Measurements from ENCODE around the gene TUBA4B. TPM values are rescaled to one million over a fixed set of nuclear protein-coding genes. Genes with fewer than 3 reads are reported as not detected.

TUBA4B gene
- polyA plus RNA-seq, 3 donors = not detected

GRCh38 chr2:219268294-219268693 lies 15.3 kb downstream of the TUBA4B start:
- no peaks in the 10 kb centered on the region for H4K20me1 ChIP-seq (ENCODE audit: insufficient read depth, low read length)
- peaks cover 6 to 21% (median 19%) of the 10 kb centered on the region in 3 donors for H3K27me3 Mint-ChIP-seq (ENCODE audit: low read depth in 3 of 3)
- no peak overlapping the region for H3K27ac ChIP-seq (ENCODE audit: low read depth in 1 of 2, low read length in 2 of 2)
- no peak overlapping the region for H2AFZ ChIP-seq (ENCODE audit: insufficient read depth, low read depth, low read length, poor library complexity, severe bottlenecking)
- no peak for DNase-seq
- H3K4me1 Mint-ChIP-seq = no peaks in the 10 kb centered on the region
- WGBS (ENCODE audit: insufficient coverage) = no CpG with 5 or more reads among the region's 2 CpGs
- H3K36me3 Mint-ChIP-seq = no peaks in the 10 kb centered on the region
- no peak overlapping the region for H3K27ac Mint-ChIP-seq
- no peaks in the 10 kb centered on the region for H3K79me2 ChIP-seq (ENCODE audit: insufficient read depth, low read length)
- TF ChIP-seq CTCF (IDR thresholded peaks at IDR 0.05) = no peak
- no peaks in the 10 kb centered on the region for H3K4me1 ChIP-seq (ENCODE audit: control insufficient read depth in 1 of 2, insufficient read depth in 2 of 2, low read length in 2 of 2)
- no peaks in the 10 kb centered on the region for H3K9me3 ChIP-seq (replicated peaks in 1 of 2; ENCODE audit: control insufficient read depth in 1 of 2, insufficient read depth in 1 of 2, low read length in 2 of 2)
- H3K9me3 Mint-ChIP-seq = no peaks in the 10 kb centered on the region
- intact Hi-C loops (cut with micrococcal nuclease) = no loop called here
- H3K9ac ChIP-seq (ENCODE audit: insufficient read depth, low read length, poor library complexity, severe bottlenecking) = no peak overlapping the region
- no peak overlapping the region for H3K4me3 Mint-ChIP-seq
- no peak overlapping the region for H3K4me2 ChIP-seq (replicated peaks; ENCODE audit: extremely low read depth, low read length, poor library complexity, severe bottlenecking)
- no peaks in the 10 kb centered on the region for H3K27me3 ChIP-seq (ENCODE audit: control insufficient read depth in 2 of 2, insufficient read depth in 2 of 2, low read length in 2 of 2)
- H3K4me3 ChIP-seq (replicated peaks in 1 of 3; ENCODE audit: low read depth in 2 of 3, low read length in 3 of 3) = no peak overlapping the region
- H3K36me3 ChIP-seq (replicated peaks in 1 of 2; ENCODE audit: control insufficient read depth in 1 of 2, insufficient read depth in 2 of 2, low read length in 2 of 2) = no peaks in the 10 kb centered on the region

GRCh38 chr2:219269362-219270054 lies 16.5 kb downstream of the TUBA4B start:
- no peaks in the 10 kb centered on the region for H3K27me3 ChIP-seq (ENCODE audit: control insufficient read depth in 2 of 2, insufficient read depth in 2 of 2, low read length in 2 of 2)
- H3K4me3 ChIP-seq (replicated peaks in 1 of 3; ENCODE audit: low read depth in 2 of 3, low read length in 3 of 3) = no peak overlapping the region
- intact Hi-C loops (cut with micrococcal nuclease) = no loop called here
- H3K27ac Mint-ChIP-seq = peak overlapping the region in 1 of 7 donors; percentile 43
- no peaks in the 10 kb centered on the region for H3K36me3 Mint-ChIP-seq
- no peak overlapping the region for H3K4me3 Mint-ChIP-seq
- no peak for TF ChIP-seq CTCF (IDR thresholded peaks at IDR 0.05)
- no peak overlapping the region for H3K4me2 ChIP-seq (replicated peaks; ENCODE audit: extremely low read depth, low read length, poor library complexity, severe bottlenecking)
- no peaks in the 10 kb centered on the region for H3K9me3 ChIP-seq (replicated peaks in 1 of 2; ENCODE audit: control insufficient read depth in 1 of 2, insufficient read depth in 1 of 2, low read length in 2 of 2)
- no peak for DNase-seq
- no peaks in the 10 kb centered on the region for H4K20me1 ChIP-seq (ENCODE audit: insufficient read depth, low read length)
- H3K9ac ChIP-seq (ENCODE audit: insufficient read depth, low read length, poor library complexity, severe bottlenecking) = no peak overlapping the region
- no peaks in the 10 kb centered on the region for H3K36me3 ChIP-seq (replicated peaks in 1 of 2; ENCODE audit: control insufficient read depth in 1 of 2, insufficient read depth in 2 of 2, low read length in 2 of 2)
- H3K4me1 Mint-ChIP-seq = no peaks in the 10 kb centered on the region
- no peak overlapping the region for H2AFZ ChIP-seq (ENCODE audit: insufficient read depth, low read depth, low read length, poor library complexity, severe bottlenecking)
- H3K27me3 Mint-ChIP-seq (ENCODE audit: low read depth in 3 of 3) = peaks cover 8 to 23% (median 19%) of the 10 kb centered on the region in 3 donors
- no peaks in the 10 kb centered on the region for H3K4me1 ChIP-seq (ENCODE audit: control insufficient read depth in 1 of 2, insufficient read depth in 2 of 2, low read length in 2 of 2)
- H3K9me3 Mint-ChIP-seq = no peaks in the 10 kb centered on the region
- WGBS (ENCODE audit: insufficient coverage) = 83% methylated on average over 8 of the region's 8 CpGs
- H3K79me2 ChIP-seq (ENCODE audit: insufficient read depth, low read length) = no peaks in the 10 kb centered on the region
- no peak overlapping the region for H3K27ac ChIP-seq (ENCODE audit: low read depth in 1 of 2, low read length in 2 of 2)
